Neural crest cell (in vitro differentiated cells): ENCODE data around the gene NIP7. TPM values are rescaled to one million over a fixed set of nuclear protein-coding genes. Genes with fewer than 3 reads are reported as not detected.
A peak's percentile ranks its signal among the peaks of the same experiment; 100 is the strongest.

Experiments used
- DNase-seq: peaks from one replicate; pipeline ENCODE4 v3.0.0; 2021; ENCODE audit warnings: low read depth, mixed read lengths, low spot score
- H3K27ac Mint-ChIP-seq: one replicate; pipeline ENCODE4 v1.8.0; 2021; ENCODE audit warnings: mild to moderate bottlenecking, mixed read lengths; ENCODE audit not compliant: unreplicated experiment
- H3K27me3 Mint-ChIP-seq: 2 replicates; pipeline ENCODE4 v1.8.0; 2021; ENCODE audit warnings: low read depth, mild to moderate bottlenecking, mixed read lengths
- H3K36me3 Mint-ChIP-seq: 2 replicates; pipeline ENCODE4 v1.8.0; 2021; ENCODE audit warnings: low read depth, mild to moderate bottlenecking, mixed read lengths
- H3K4me1 Mint-ChIP-seq: 2 replicates; pipeline ENCODE4 v1.8.0; 2021; ENCODE audit warnings: mixed read lengths
- H3K4me3 Mint-ChIP-seq: one replicate; pipeline ENCODE4 v1.8.0; 2021; ENCODE audit warnings: mild to moderate bottlenecking, mixed read lengths
- H3K9me3 Mint-ChIP-seq: 2 replicates; pipeline ENCODE4 v1.8.0; 2021; ENCODE audit warnings: mixed read lengths
- CTCF ChIP-seq: fragments of 200-600 bp; sonication (generic); conservative IDR thresholded peaks from 2 replicates; pipeline ENCODE4 v1.5.0; 2021; ENCODE audit warnings: antibody characterized with exemption, mild to moderate bottlenecking
- total RNA-seq: library from RNA; stranded (reverse); gene quantifications from 2 replicates; pipeline ENCODE4 v1.2.1, GENCODE V29; 2021

NIP7 gene
- total RNA-seq, 1 donor from 2014 or later: 42.3 TPM

- no peak overlapping the region for H3K27ac Mint-ChIP-seq
- H3K27me3 Mint-ChIP-seq: no peaks in the 10 kb centered on the region
- H3K9me3 Mint-ChIP-seq: no peaks in the 10 kb centered on the region
- H3K36me3 Mint-ChIP-seq: peaks cover 10% of the 10 kb centered on the region
- no peak for DNase-seq
- H3K4me1 Mint-ChIP-seq: peaks cover 27% of the 10 kb centered on the region
- no peak for TF ChIP-seq CTCF
- peak overlapping the region; percentile 88 for H3K4me3 Mint-ChIP-seq
Observed at GRCh38 chr16:69328854-69329316, 10.7 kb upstream of the NIP7 start.

- Mint-ChIP-seq H3K27me3 (no peaks in the 10 kb centered on the region), H3K4me1 (peaks cover 27% of the 10 kb centered on the region), H3K36me3 (peaks cover 13% of the 10 kb centered on the region), H3K9me3 (no peaks in the 10 kb centered on the region), H3K27ac (no peak overlapping the region), H3K4me3 (peak overlapping the region; percentile 88)
- TF ChIP-seq CTCF: no peak
- no peak for DNase-seq
Observed at GRCh38 chr16:69329369-69330285, 9.9 kb upstream of the NIP7 start.

- peaks cover 13% of the 10 kb centered on the region for H3K36me3 Mint-ChIP-seq
- H3K9me3 Mint-ChIP-seq: no peaks in the 10 kb centered on the region
Observed at GRCh38 chr16:69330286-69331109, 9.1 kb upstream of the NIP7 start, which contains the start of gene PDF. TSS of gene PDF (minus strand) at chr16:69330588. CDS start at chr16:69330570, 18 bp downstream.

GRCh38 chr16:69334696-69335095 lies 4.9 kb upstream of the NIP7 start:
- Mint-ChIP-seq H3K4me3 (peak overlapping the region; percentile 62), H3K36me3 (peaks cover 17% of the 10 kb centered on the region), H3K27ac (no peak overlapping the region), H3K9me3 (no peaks in the 10 kb centered on the region), H3K27me3 (no peaks in the 10 kb centered on the region), H3K4me1 (peaks cover 15% of the 10 kb centered on the region)
- no peak for DNase-seq
- no peak for TF ChIP-seq CTCF

More at GRCh38 chr16:69330286-69331109, 9.1 kb upstream of the NIP7 start, which contains the start of gene PDF:
- peaks cover 27% of the 10 kb centered on the region for H3K4me1 Mint-ChIP-seq
- DNase-seq: peak; percentile 87
- TF ChIP-seq CTCF: no peak
- peak within 1 kb of the TSS; percentile 88 for H3K4me3 Mint-ChIP-seq
- no peaks in the 10 kb centered on the region for H3K27me3 Mint-ChIP-seq
- H3K27ac Mint-ChIP-seq: peak within 1 kb of the TSS; percentile 50

- Mint-ChIP-seq H3K36me3 (peaks cover 20% of the 10 kb centered on the region), H3K27ac (peak overlapping the region; percentile 84), H3K4me3 (peak overlapping the region; percentile 99), H3K27me3 (no peaks in the 10 kb centered on the region), H3K4me1 (peaks cover 31% of the 10 kb centered on the region), H3K9me3 (no peaks in the 10 kb centered on the region)
- no peak for TF ChIP-seq CTCF
- no peak for DNase-seq
Observed at GRCh38 chr16:69338557-69339288, 849 bp upstream of the NIP7 start.
